OCI-M1 (cell line): ENCODE data around the gene HNRNPH1.
"Not testable (repeated sequence)": the region's sequence is repeated elsewhere in the genome, so short reads cannot be mapped to it uniquely, and the experiment has no call there.

Experiments
- DNase-seq: peaks from one replicate; lab custom pipeline; 2025; lab: John Stamatoyannopoulos, UW

Gene HNRNPH1, protein sequence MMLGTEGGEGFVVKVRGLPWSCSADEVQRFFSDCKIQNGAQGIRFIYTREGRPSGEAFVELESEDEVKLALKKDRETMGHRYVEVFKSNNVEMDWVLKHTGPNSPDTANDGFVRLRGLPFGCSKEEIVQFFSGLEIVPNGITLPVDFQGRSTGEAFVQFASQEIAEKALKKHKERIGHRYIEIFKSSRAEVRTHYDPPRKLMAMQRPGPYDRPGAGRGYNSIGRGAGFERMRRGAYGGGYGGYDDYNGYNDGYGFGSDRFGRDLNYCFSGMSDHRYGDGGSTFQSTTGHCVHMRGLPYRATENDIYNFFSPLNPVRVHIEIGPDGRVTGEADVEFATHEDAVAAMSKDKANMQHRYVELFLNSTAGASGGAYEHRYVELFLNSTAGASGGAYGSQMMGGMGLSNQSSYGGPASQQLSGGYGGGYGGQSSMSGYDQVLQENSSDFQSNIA

DNA sequence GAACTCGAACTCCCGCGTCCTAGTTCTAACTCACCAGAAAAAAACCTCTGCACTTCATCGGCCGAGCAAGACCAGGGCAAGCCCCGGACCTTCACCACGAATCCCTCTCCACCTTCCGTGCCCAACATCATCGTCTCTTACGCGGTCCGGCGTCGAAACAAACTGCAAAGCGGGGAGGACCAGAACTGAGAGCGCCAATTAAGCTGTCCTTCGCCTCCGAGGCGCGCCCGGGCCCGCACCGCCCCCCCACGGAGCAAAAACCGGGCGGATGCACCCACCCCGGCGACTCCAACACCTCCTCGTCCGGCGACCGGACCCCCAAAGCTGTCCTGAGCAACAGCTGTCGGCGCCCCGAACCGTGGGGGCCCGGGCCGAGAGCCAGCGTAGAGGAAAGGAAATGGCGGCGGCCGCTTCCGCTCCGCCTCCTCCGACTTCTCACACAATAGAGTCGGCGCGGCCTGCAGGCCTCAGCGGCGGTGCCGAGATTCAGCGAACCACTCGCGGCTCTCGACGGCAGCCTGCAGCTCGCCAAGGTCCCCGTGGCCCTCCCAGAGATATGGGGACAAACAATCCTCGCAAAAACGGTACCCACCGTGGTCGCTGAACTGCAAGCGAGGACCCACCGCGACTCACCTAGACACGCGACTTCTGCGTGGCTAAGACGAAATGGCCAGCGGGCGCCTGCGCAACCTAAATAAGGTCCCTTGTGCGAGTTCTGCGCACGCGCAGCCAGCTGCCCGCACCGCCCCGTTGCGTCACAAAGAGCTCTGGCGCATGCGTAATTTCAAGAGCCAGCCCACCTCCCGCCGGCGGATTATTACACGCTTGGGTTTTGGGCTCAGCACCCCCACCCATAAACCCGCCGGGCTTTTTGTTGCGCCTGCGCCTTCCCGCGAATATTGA, at the start of gene HNRNPH1:
Gene HNRNPH1, minus strand, starts transcription at position 669 of the 903 bp plus-strand sequence. Its CDS starts 538 bp downstream, at position 131.
- peak; percentile 99 for DNase-seq

DNA sequence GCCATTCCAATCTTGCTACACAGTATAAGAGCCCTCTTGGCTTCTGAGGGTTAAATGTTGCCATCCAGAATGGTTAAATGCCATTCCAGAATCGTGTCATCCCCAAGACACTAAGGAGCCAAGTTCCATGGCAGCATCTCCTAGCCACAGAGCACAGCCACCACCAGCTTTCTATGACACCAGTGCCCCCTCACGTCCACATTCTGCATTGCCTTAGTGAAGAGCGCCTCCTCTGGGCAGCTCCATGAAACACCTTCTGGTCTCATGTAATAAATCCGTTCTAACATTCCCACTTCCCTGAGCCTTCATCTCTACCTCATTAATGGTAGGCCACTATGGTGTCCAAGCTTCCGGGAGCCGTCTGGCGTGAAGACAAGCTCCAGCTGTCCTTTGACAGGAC, 44.9 kb upstream of the HNRNPH1 start:
- DNase-seq = peak; percentile 86

DNA sequence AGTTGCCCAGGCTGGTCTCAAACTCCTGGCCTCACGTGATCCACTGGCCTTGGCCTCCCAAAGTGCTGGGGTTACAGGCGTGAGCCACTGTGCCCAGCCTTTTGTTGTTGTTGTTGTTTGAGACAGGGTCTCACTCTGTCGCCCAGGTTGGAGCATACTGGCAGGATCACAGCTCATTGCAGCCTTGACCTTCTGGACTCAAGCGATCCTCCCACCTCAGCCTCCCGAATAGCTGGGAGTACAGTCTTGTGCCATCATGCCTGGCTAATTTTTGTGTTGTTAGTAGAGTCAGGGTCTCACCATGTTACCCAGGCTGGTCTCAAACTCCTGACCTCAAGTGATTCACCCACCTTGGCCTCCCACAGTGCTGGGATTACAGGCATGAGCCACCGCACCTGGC, 38.2 kb upstream of the HNRNPH1 start:
- not testable (repeated sequence) for DNase-seq

DNA sequence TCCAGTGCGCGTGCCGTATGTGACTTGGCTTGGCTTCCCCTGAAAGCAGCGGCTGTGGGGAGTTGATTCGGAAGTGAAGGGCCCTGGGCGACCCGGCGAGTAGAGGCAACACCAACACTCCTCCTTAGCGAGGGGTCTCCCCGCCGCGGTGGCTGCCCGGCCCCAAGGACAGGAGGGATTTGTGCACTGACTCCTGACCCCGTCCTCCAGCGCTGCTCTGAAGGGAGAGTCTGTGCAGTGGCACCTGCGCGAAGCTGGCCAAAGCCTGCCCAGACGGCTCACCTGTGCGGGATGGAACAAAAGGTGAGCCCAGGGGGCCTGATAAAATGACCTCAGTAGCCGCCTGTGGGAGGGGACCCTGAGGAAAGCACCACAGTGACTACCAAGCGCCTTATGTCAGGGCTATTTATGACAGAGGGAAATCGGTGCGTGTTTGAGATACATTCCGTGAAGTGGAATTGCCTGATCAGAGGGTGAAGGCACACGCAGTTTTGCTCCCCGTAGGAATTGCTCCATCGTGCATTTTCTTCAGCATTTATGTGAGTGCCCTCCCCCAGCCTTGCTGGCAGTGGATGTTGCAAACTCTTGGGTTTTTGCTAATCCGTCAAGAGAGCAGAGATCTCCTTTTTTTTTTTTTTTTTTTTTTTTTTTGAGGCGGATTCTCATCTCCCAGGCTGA, 34.8 kb upstream of the HNRNPH1 start:
- DNase-seq = peak; percentile 52

DNA sequence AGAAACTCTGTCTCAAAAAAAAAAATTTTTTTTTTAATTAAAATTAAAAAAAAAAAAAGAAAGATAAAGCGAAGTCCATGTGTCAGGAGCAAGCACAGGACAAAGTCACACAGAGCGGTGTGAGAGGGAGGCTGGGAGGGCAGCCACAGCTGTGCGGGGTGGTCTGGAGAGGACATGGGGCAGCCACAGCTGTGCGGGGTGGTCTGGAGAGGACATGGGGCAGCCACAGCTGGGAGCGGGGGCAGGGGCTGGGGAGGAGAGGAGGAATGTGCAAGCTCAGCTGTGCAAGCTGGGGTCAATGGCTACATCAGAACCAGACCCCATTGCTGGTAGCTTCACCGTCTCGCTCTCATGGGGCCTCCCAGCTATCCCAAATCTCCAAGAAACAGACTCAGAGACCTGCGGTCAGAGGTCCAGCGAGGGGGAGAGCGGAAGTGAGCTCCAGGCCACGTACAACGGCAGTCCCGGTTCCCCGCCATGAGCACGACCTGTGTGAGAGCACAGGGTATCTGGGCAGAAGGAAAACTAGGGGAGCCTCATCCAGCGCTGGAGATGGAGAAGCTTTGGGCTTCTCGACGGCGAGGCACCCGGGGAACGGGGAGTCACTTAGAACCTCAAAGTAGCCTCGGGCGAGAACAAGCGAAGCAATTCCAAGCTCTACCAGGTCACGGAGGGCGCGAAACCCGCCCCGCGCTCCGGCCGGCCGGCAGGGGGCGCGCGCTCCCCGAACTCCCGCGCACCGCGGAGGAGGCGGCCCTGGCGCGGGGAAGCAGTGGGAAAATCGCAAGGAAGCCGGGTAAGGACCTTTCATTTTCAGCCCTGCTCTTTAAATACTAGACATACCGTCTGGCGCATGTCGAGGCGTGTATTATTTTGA, 34.1 kb upstream of the HNRNPH1 start:
- not testable (repeated sequence) for DNase-seq

DNA sequence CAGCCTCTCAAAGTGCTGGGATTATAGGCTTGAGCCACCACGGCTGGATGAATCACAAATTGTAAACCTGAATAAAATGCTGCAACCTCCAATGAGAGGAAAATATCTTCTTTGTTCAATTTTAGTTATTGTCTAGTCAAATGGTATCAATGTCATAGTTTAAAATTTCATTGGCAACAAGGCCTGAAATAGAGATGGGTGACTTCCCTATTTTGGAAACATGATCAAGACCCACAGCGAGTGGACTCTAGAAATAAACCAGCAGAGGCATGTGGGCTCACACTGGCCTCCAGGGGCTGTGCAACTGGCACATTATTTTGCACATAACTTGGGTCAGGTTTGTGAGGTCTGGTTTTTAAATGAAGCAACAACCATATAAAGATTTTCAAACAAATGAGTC, 29.7 kb upstream of the HNRNPH1 start:
- peak; percentile 43 for DNase-seq

DNA sequence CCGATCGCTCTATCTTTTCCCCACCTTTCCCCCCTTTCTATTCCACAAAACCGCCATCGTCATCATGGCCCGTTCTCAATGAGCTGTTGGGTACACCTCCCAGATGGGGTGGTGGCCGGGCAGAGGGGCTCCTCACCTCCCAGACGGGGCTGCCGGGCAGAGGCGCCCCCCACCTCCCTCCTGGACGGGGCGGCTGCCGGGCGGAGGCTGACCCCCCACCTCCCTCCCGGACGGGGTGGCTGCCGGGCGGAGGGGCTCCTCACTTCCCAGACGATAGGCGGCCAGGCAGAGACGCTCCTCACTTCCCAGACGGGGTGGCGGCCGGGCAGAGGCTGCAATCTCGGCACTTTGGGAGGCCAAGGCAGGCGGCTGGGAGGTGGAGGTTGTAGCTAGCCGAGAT, 26.8 kb upstream of the HNRNPH1 start:
- not testable (repeated sequence) for DNase-seq

DNA sequence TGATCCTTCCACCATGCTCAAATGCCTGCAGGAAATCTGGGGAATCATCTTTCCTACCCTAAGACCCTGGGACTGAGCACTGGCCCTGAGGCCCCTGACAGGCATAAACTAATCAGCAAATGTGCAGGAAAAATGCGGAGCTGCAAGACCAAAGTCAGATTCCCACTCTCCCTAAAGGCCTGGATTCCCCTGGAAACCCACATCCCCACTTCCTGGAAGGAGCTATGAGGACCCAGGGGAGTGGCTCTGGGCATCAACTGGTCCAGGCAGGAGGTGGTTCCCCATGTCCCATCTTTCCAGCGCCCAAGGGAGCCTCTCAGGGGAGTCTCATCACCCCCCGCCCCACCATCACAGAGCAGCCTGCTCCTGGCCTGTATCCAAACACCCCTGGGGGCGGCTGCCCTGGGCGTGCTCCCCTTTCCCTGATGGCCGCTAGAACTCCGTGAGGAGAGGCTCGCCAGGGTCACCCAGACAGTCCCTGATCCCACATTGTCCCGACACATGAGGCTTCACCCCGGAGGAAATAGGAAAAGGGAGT, 25.8 kb upstream of the HNRNPH1 start:
- not testable (repeated sequence) for DNase-seq

DNA sequence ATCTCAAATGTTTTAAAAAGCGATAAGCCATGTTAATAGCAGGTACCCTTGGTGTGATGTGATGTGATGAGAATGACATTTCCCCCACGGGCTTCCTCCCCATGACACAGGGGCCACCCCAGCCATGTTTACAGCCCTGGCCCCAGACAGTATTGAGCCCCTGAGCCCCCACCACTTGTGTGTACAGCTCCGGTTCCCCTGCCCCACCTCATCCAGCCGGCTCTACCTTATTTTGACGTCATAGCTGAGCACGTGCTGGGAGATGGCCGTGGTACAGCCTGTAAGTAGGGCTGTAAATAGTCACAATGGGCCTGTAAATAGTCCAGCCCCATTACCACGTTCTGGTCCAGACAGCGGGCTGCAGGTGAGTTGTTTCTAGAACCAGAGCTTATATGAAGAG, 24.9 kb upstream of the HNRNPH1 start:
- DNase-seq = no peak

DNA sequence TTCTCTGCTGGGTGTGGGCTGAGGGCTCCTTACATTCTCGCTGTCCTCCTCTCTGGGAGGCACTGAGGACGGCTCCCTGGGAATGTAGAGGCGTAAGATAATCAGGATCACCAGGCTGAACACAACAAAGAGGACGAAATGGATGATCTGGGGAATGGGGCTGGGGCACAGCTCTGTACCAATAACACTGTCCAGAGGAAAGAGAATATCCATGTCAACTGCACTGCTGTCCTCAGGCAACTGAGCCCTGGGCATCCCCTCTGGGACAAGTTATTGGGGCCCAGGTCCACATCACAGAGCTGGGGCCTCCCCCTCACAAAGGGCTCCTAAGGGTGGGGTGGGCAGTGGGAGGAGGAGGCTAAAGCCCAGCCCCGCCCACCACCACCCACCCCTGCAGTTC, 21.3 kb upstream of the HNRNPH1 start:
- not testable (repeated sequence) for DNase-seq

DNA sequence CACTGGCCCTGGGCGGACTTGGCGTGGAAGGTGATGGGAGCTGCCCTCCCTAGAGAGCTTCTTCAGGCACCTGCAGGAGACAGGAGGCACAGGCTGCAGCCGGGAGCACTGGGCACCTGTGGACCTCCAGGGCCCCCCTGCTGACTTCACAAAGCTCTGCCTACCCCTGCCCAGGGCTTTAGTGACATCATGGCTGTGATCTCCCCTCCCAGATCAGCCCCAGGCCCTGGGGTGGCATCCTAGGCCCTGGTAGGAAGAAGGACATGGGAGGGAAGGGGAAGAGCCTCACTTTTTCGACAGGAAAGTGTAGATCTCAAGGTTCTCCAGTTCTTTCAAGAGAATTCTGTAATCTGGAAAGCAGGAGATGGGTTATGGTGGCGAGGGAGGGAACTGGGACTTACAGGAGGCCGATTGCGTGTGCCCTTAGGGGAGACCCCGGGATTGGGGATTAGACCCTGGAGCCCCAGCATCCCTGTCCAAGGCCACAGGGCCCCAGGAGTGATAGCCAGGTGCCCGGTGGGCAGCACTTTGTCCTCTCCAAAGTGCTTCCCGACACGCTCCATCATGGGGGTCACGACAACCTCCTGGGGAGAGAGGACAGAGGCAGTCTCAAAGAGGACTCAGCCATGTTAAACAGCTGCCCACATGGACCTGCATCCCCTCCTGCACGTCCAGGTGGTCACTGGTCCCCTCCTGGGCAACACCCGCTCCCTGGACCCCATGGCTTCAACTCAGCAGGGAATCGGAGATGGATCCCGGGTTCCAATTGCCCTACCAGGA, 19.9 kb upstream of the HNRNPH1 start:
- DNase-seq = not testable (repeated sequence)

DNA sequence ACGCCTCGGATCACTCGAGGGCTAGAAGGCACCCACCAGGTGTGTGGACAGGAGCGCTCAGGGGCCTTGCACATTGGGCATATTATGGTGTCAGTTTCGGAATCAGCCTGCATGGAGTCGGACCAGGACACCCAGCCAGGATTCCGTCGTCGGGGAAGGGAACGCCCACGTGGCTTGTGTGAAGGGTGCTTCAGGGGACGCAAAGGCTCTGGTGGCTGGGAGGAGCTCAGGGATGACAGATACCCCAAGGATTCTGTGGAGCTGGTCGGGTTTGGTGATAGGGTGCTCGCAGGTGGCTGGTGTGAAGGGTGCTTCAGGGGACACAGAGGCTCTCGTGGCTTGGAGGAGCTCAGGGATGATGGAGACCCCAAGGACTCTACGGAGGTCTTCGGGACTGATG, 19.2 kb upstream of the HNRNPH1 start:
- DNase-seq = not testable (repeated sequence)

DNA sequence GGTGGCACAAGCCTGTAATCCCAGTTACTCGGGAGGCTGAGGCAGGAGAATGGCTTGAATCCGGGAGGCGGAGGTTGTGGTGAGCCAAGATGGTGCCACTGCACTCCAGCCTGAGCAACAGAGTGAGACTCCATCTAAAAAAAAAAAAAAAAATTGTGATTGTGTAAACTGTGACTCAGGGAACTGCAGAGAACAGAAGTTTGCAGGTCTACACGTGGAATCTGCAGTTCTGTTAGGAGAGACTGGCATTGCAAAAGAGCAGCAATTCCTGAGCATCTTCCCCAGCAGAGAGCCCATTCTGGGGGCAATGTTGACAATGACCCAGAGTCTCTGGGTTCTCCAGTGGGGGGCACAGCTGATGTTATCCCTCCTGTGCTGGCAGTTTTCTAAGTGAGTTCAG, 18.3 kb upstream of the HNRNPH1 start:
- not testable (repeated sequence) for DNase-seq

DNA sequence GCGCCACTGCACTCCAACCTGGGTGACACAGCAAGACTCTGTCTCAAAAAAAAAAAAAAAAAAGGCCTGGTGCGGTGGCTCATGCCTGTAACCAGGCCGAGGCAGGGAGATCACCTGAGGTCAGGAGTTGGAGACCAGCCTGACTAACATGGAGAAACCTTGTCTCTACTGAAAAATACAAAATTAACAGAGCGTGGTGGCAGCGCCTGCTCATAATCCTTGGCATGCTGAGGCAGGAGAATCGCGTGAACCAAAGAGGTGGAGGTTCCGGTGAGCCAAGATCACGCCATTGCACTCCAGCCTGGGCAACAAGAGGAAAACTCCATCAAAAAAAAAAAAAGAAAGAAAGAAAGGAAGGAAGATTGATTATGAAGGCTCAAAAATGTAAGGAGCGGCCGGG, 15.8 kb upstream of the HNRNPH1 start:
- not testable (repeated sequence) for DNase-seq

DNA sequence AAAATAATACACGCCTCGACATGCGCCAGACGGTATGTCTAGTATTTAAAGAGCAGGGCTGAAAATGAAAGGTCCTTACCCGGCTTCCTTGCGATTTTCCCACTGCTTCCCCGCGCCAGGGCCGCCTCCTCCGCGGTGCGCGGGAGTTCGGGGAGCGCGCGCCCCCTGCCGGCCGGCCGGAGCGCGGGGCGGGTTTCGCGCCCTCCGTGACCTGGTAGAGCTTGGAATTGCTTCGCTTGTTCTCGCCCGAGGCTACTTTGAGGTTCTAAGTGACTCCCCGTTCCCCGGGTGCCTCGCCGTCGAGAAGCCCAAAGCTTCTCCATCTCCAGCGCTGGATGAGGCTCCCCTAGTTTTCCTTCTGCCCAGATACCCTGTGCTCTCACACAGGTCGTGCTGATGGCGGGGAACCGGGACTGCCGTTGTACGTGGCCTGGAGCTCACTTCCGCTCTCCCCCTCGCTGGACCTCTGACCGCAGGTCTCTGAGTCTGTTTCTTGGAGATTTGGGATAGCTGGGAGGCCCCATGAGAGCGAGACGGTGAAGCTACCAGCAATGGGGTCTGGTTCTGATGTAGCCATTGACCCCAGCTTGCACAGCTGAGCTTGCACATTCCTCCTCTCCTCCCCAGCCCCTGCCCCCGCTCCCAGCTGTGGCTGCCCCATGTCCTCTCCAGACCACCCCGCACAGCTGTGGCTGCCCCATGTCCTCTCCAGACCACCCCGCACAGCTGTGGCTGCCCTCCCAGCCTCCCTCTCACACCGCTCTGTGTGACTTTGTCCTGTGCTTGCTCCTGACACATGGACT, 11.1 kb upstream of the HNRNPH1 start:
- not testable (repeated sequence) for DNase-seq

DNA sequence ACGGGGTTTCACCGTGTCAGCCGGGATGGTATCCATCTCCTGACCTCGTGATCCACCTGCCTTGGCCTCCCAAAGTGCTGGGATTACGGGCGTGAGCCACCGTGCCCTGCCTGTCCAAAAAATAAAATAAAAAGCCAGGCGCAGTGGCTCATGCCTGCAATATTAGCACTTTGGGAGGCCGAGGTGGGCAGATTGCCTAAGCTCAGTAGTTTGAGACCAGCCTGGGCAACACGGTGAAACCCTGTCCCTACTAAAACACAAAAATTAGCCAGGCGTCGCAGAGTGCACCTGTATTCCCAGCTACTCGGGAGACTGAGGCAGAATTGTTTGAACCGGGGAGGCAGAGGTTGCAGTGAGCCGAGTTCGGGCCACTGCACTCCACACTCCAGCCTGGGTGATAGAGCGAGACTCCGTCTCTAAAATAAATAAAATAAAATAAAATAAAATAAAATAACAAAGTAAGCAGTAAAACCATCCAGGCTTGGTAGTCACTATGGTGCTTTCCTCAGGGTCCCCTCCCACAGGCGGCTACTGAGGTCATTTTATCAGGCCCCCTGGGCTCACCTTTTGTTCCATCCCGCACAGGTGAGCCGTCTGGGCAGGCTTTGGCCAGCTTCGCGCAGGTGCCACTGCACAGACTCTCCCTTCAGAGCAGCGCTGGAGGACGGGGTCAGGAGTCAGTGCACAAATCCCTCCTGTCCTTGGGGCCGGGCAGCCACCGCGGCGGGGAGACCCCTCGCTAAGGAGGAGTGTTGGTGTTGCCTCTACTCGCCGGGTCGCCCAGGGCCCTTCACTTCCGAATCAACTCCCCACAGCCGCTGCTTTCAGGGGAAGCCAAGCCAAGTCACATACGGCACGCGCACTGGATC, 10.3 kb upstream of the HNRNPH1 start:
- DNase-seq = not testable (repeated sequence)

DNA sequence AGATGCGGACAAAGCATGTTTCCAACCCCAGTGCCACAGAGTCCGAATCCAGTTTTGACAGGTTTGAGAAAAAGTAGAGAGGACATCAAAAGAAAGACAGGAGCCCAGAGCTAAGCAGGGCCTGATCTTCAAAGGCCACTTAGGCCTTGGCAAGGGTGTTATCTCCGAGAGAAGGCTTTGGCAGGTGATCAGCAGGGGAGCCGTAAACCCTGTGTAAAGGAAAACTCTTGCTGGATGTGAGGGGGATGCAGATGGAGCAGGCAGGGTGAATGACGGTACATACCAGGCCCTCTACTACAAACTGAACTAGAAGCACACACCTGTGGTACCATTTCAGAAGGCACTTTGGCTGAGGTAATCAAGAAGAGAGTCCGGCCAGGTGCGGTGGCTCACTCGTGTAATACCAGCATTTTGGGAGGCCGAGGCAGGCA, 1.4 kb upstream of the HNRNPH1 start:
- DNase-seq = no peak
